Endothelial cell of umbilical vein (primary cell): ENCODE measurements around the gene FCMR.

Experiments used
- CTCF ChIP-seq, 2 donors: IDR thresholded peaks; 1 replicate in 1 of 2; 2 replicates in 1 of 2; pipeline ENCODE4 v1.5.1; 2011; ENCODE audit warnings: low read length in 2 of 2, mild to moderate bottlenecking in 2 of 2, moderate library complexity in 2 of 2, control low read depth in 1 of 2, inconsistent platforms in 1 of 2, low read depth in 1 of 2; ENCODE audit not compliant: insufficient read depth in 1 of 2; ENCODE audit errors: extremely low read depth in 1 of 2
- EZH2 ChIP-seq: IDR thresholded peaks from 2 replicates; pipeline ENCODE4 v1.6.1; 2012; ENCODE audit warnings: borderline replicate concordance, low read depth, mild to moderate bottlenecking, moderate library complexity, low read length, inconsistent platforms; ENCODE audit not compliant: severe bottlenecking
- GATA2 ChIP-seq: IDR thresholded peaks from 2 replicates; pipeline ENCODE4 v1.7.0; 2011; ENCODE audit warnings: low read depth, mild to moderate bottlenecking, moderate library complexity, mixed read lengths, low read length; ENCODE audit not compliant: insufficient read length, insufficient read depth
- JUN ChIP-seq: IDR thresholded peaks from 2 replicates; pipeline ENCODE4 v1.6.1; 2011; ENCODE audit warnings: borderline replicate concordance, low read depth; ENCODE audit not compliant: insufficient read length, insufficient read depth
- MYC ChIP-seq: IDR thresholded peaks from one replicate; pipeline ENCODE4 v1.6.1; 2011; ENCODE audit warnings: mild to moderate bottlenecking, low read depth, low read length
- POLR2A ChIP-seq: IDR thresholded peaks from 2 replicates; pipeline ENCODE4 v1.6.1; 2012; ENCODE audit warnings: low read depth, mild to moderate bottlenecking, control low read depth, low read length
- TF ChIP-seq, protein P1 (sequence below): IDR thresholded peaks from 2 replicates; pipeline ENCODE4 v1.6.1; 2011; ENCODE audit not compliant: insufficient read depth, insufficient read length

GRCh38 chr1:206947255-206947654, 25.5 kb upstream of the FCMR start:
- no peak for TF ChIP-seq CTCF (IDR thresholded peaks at IDR 0.05; ENCODE audit: extremely low read depth in 1 of 2, insufficient read depth in 1 of 2, low read depth in 1 of 2, low read length in 2 of 2)
- TF ChIP-seq POLR2A = no peak
- no peak for TF ChIP-seq JUN
- TF ChIP-seq GATA2 = no peak
- no peak for TF ChIP-seq EZH2
- TF ChIP-seq MYC = no peak
- TF ChIP-seq, protein P1, sequence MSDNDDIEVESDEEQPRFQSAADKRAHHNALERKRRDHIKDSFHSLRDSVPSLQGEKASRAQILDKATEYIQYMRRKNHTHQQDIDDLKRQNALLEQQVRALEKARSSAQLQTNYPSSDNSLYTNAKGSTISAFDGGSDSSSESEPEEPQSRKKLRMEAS = no peak
